Fibroblast of upper back skin (primary cell): Measurements from ENCODE around the gene DLG5.

ENCODE experiments used
- DNase-seq: peaks from one replicate; pipeline ENCODE4 v3.0.0-alpha.2; 2013

DLG5 gene

GRCh38 chr10:77926566-77927401 is at the start of gene DLG5:
Gene DLG5, minus strand, starts transcription at chr10:77926755. Its CDS starts 235 bp downstream, at chr10:77926520.
- DNase-seq = peak; percentile 63

GRCh38 chr10:77975086-77975666 is 48.6 kb upstream of the DLG5 start:
- DNase-seq = no peak

GRCh38 chr10:77974396-77975074 is 48.0 kb upstream of the DLG5 start:
- DNase-seq = peak; percentile 48

GRCh38 chr10:77973276-77973675 is 46.7 kb upstream of the DLG5 start:
- DNase-seq = no peak

GRCh38 chr10:77972148-77972547 is 45.6 kb upstream of the DLG5 start:
- no peak for DNase-seq

GRCh38 chr10:77971804-77972144 is 45.2 kb upstream of the DLG5 start:
- DNase-seq = no peak

- peak; percentile 92 for DNase-seq
Observed at GRCh38 chr10:77970869-77971803, 44.6 kb upstream of the DLG5 start.

- no peak for DNase-seq
Observed at GRCh38 chr10:77969114-77969513, 42.6 kb upstream of the DLG5 start.

GRCh38 chr10:77967611-77968022 is 41.1 kb upstream of the DLG5 start:
- DNase-seq = no peak

GRCh38 chr10:77965294-77965693 is 38.7 kb upstream of the DLG5 start:
- DNase-seq = peak; percentile 86

- DNase-seq = peak; percentile 56
Observed at GRCh38 chr10:77964811-77965210, 38.3 kb upstream of the DLG5 start.

- no peak for DNase-seq
Observed at GRCh38 chr10:77963901-77964300, 37.3 kb upstream of the DLG5 start.

GRCh38 chr10:77962350-77963146 is 36.0 kb upstream of the DLG5 start:
- no peak for DNase-seq

GRCh38 chr10:77961668-77962067 is 35.1 kb upstream of the DLG5 start:
- no peak for DNase-seq

GRCh38 chr10:77960829-77961329 is 34.3 kb upstream of the DLG5 start:
- DNase-seq = no peak

GRCh38 chr10:77959887-77960455 is 33.4 kb upstream of the DLG5 start:
- no peak for DNase-seq

GRCh38 chr10:77959384-77959783 is 32.8 kb upstream of the DLG5 start:
- DNase-seq = no peak

GRCh38 chr10:77955136-77955535 is 28.6 kb upstream of the DLG5 start:
- no peak for DNase-seq

GRCh38 chr10:77949167-77949566 is 22.6 kb upstream of the DLG5 start:
- DNase-seq = peak; percentile 79

- no peak for DNase-seq
Observed at GRCh38 chr10:77946084-77946483, 19.5 kb upstream of the DLG5 start.

GRCh38 chr10:77944519-77944918 is 18.0 kb upstream of the DLG5 start:
- DNase-seq = peak; percentile 98
